ENCODE data around the gene PPFIA4.

Gene PPFIA4

DNA sequence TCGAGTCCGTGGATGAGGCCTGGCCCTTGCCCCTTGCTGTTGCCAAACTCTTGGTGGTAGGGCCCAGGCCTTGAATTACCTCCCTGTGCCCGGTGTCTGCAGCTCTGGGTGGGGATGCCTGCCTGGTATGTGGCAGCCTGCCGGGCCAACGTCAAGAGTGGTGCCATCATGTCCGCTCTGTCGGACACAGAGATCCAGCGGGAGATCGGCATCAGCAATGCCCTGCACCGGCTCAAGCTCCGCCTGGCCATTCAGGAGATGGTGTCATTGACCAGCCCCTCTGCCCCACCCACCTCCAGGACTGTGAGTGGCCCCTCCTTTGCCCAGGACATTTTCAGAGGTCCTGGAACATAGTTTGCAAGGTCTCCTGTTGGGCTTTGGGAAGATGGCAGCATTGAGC is 33.8 kb downstream of the PPFIA4 start:
- no peak for DNase-seq (ENCODE audit: low spot score)
- no peak overlapping the region for H3K4me3 ChIP-seq
- no peak for TF ChIP-seq CTCF (IDR thresholded peaks at IDR 0.05)
- H3K27ac ChIP-seq, result no peak overlapping the region

GRCh38 chr1:203063287-203063686 is 37.0 kb downstream of the PPFIA4 start:
- Histone ChIP-seq H3K4me3 (no peak overlapping the region), H3K27ac (no peak overlapping the region)
- no peak for DNase-seq (ENCODE audit: low spot score)
- no peak for TF ChIP-seq CTCF (IDR thresholded peaks at IDR 0.05)

- DNase-seq (ENCODE audit: low spot score), result no peak
- H3K4me3 ChIP-seq, result no peak overlapping the region
- TF ChIP-seq CTCF (IDR thresholded peaks at IDR 0.05), result no peak
- no peak overlapping the region for H3K27ac ChIP-seq
Observed at GRCh38 chr1:203065191-203065590, 38.9 kb downstream of the PPFIA4 start.

- no peak for DNase-seq (ENCODE audit: low spot score)
- Histone ChIP-seq H3K4me3 (no peak overlapping the region), H3K27ac (no peak overlapping the region)
- no peak for TF ChIP-seq CTCF (IDR thresholded peaks at IDR 0.05)
Observed at GRCh38 chr1:203065986-203066385, 39.7 kb downstream of the PPFIA4 start.

GRCh38 chr1:203066965-203067364 is 40.7 kb downstream of the PPFIA4 start:
- Histone ChIP-seq H3K27ac (no peak overlapping the region), H3K4me3 (no peak overlapping the region)
- no peak for TF ChIP-seq CTCF (IDR thresholded peaks at IDR 0.05)
- no peak for DNase-seq (ENCODE audit: low spot score)

GRCh38 chr1:203069030-203069747 is 42.9 kb downstream of the PPFIA4 start:
- no peak overlapping the region for H3K4me3 ChIP-seq
- no peak for TF ChIP-seq CTCF (IDR thresholded peaks at IDR 0.05)
- no peak overlapping the region for H3K27ac ChIP-seq
- DNase-seq (ENCODE audit: low spot score), result no peak

DNA sequence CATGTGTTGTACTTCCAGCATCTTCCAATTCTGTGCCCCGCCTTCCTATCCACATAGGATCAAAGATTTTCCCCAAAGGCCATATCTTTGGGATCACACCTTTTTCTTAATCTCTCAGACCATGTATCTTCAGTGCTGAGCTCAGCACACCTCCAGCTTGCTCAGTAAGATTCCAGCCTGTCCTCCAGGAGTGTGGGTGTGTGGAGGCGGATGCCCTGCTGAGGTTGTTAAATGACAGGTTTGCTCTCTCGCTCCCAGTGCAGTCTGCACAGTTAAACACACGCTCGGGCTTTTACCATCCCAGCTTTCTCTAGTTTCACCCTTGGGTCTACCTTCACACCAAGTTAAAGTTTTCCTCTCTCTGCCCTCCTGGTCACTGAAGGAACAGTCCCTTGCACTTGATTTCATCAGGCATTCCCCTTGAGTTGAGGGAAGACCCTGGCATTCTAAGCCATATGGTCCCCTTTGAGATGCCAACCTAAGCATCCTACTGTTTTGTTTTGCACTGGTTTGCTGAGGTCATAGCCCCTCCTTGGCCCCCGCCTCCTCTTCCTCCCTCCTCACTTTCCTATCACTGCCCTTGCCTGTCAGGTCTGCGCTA is 45.8 kb downstream of the PPFIA4 start:
- Histone ChIP-seq H3K4me3 (no peak overlapping the region), H3K27ac (no peak overlapping the region)
- TF ChIP-seq CTCF (IDR thresholded peaks at IDR 0.05), result no peak
- no peak for DNase-seq (ENCODE audit: low spot score)
